Gastrocnemius medialis (tissue), 4 donors: Measurements from ENCODE around the gene PABPC3. TPM values are rescaled to one million over a fixed set of nuclear protein-coding genes. Genes with fewer than 3 reads are reported as not detected.

Source experiments
- ATAC-seq, 2 donors: fragments of 150-250 bp; one replicate each; pipeline ENCODE4 v1.9.1; 2016
- DNase-seq, 2 donors: peaks; one replicate each; pipeline ENCODE4 v3.0.0-alpha.2; 2019
- H3K27ac ChIP-seq, 4 donors: fragments of 200-600 bp; sonication (generic); 1 replicate in 1 of 4; 2 replicates in 3 of 4; pipeline ENCODE4 v1.5.1; 2016 to 2018; ENCODE audit warnings: mild to moderate bottlenecking in 2 of 4, moderate library complexity in 1 of 4
- H3K27me3 ChIP-seq, 3 donors: fragments of 200-600 bp; sonication (generic) in 2 of 3; 1 replicate in 1 of 3; 2 replicates in 2 of 3; pipeline versions ENCODE4 v1.5.1 to v1.6.0; 2016 to 2019; ENCODE audit warnings: mild to moderate bottlenecking in 1 of 3, moderate library complexity in 1 of 3
- H3K36me3 ChIP-seq, 2 donors: fragments of 200-600 bp; sonication (generic) in 1 of 2; one replicate each; pipeline ENCODE4 v1.5.1; 2017 to 2018
- H3K4me1 ChIP-seq, 2 donors: fragments of 200-600 bp; sonication (generic) in 1 of 2; one replicate each; pipeline ENCODE4 v1.5.1; 2016 to 2017; ENCODE audit warnings: mild to moderate bottlenecking in 2 of 2
- H3K4me3 ChIP-seq, 4 donors: fragments of 200-600 bp; sonication (generic) in 3 of 4; 1 replicate in 1 of 4; 2 replicates in 3 of 4; pipeline ENCODE4 v1.5.1; 2016 to 2019; ENCODE audit warnings: mild to moderate bottlenecking in 2 of 4
- H3K9me3 ChIP-seq, 3 donors: fragments of 200-600 bp; sonication (generic) in 2 of 3; 1 replicate in 1 of 3; 2 replicates in 2 of 3; pipeline ENCODE4 v1.5.1; 2016 to 2019
- POLR2A ChIP-seq, 2 donors: fragments of 450-650 bp; IDR thresholded peaks; one replicate each; pipeline ENCODE4 v1.6.1; 2017; ENCODE audit warnings: antibody characterized with exemption in 2 of 2, mild to moderate bottlenecking in 2 of 2, moderate library complexity in 2 of 2
- in situ Hi-C, 4 donors: fragments of 200-750 bp; cut with MboI; loops; one replicate each; pipeline versions ENCODE4 v1.15.0 to v1.8.0; 2017; ENCODE audit warnings: low sequenced_read_pairs in 4 of 4
- intact Hi-C: fragments of 100-400 bp; cut with DNase I; formaldehyde crosslinking; loops from one replicate; pipeline ENCODE4 v1.15.1; 2023; ENCODE audit warnings: low total_unique reads
- total RNA-seq, 4 donors: library from RNA; depleted of rRNA; stranded (reverse); fragments of >200 nt; gene quantifications; one replicate each; pipeline versions ENCODE4 v1.1.0 to v1.2.3, GENCODE V29; 2016
- TF ChIP-seq, protein P1 (sequence below), 5 experiments: fragments of 450-650 bp in 3 of 5; fragments of 200-600 bp in 2 of 5; sonication (generic) in 2 of 5; IDR thresholded peaks in 4 of 5; conservative IDR thresholded peaks in 1 of 5; 1 replicate in 4 of 5; 2 replicates in 1 of 5; pipeline ENCODE4 v1.5.1; 2016 to 2019; ENCODE audit warnings: antibody characterized with exemption in 5 of 5, mild to moderate bottlenecking in 3 of 5, moderate library complexity in 3 of 5

PABPC3 gene
- total RNA-seq, 4 donors from 2014 or later = not detected

- no peak for ATAC-seq
- Histone ChIP-seq H3K4me1 (no peaks in the 10 kb centered on the region), H3K4me3 (no peak overlapping the region), H3K9me3 (no peaks in the 10 kb centered on the region), H3K36me3 (no peaks in the 10 kb centered on the region), H3K27ac (no peak overlapping the region), H3K27me3 (no peaks in the 10 kb centered on the region)
- no peak for DNase-seq
- intact Hi-C loops (no loop called here), in situ Hi-C loops (no loop called here)
- TF ChIP-seq, protein P1, sequence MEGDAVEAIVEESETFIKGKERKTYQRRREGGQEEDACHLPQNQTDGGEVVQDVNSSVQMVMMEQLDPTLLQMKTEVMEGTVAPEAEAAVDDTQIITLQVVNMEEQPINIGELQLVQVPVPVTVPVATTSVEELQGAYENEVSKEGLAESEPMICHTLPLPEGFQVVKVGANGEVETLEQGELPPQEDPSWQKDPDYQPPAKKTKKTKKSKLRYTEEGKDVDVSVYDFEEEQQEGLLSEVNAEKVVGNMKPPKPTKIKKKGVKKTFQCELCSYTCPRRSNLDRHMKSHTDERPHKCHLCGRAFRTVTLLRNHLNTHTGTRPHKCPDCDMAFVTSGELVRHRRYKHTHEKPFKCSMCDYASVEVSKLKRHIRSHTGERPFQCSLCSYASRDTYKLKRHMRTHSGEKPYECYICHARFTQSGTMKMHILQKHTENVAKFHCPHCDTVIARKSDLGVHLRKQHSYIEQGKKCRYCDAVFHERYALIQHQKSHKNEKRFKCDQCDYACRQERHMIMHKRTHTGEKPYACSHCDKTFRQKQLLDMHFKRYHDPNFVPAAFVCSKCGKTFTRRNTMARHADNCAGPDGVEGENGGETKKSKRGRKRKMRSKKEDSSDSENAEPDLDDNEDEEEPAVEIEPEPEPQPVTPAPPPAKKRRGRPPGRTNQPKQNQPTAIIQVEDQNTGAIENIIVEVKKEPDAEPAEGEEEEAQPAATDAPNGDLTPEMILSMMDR (IDR thresholded peaks at IDR 0.05 in 4 of 5, conservative IDR thresholded peaks at IDR 0.05 in 1 of 5) = no peak
- TF ChIP-seq POLR2A (IDR thresholded peaks at IDR 0.05) = no peak
Observed at GRCh38 chr13:25059958-25060357, 36.0 kb upstream of the PABPC3 start.

DNA sequence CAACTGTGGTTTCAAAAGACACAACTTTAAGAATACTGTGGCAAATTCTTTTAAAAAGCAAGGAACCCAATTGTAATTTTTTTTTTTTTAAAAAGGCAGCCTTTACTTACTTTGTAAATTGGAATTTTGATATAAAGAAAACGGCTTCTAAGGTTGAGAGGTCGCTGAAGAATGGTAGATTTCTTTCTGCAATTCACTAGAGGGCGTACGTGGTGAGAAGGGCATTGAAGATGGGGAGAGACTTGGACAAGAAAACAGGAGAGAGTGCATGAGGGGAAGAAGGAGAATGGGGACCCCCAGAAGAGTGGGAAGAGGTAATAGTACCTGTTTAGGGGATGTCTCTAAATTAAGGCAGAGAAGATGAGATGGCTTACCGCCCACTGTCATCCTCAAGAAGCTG is 33.5 kb upstream of the PABPC3 start:
- H3K36me3 ChIP-seq = no peaks in the 10 kb centered on the region
- no peak for TF ChIP-seq POLR2A (IDR thresholded peaks at IDR 0.05)
- TF ChIP-seq, protein P1 (IDR thresholded peaks at IDR 0.05 in 4 of 5, conservative IDR thresholded peaks at IDR 0.05 in 1 of 5) = no peak
- intact Hi-C loops = no loop called here
- in situ Hi-C loops = no loop called here
- no peak overlapping the region for H3K27ac ChIP-seq
- H3K27me3 ChIP-seq = no peaks in the 10 kb centered on the region
- ATAC-seq = no peak
- no peak overlapping the region for H3K4me3 ChIP-seq
- no peaks in the 10 kb centered on the region for H3K9me3 ChIP-seq
- no peaks in the 10 kb centered on the region for H3K4me1 ChIP-seq
- no peak for DNase-seq

DNA sequence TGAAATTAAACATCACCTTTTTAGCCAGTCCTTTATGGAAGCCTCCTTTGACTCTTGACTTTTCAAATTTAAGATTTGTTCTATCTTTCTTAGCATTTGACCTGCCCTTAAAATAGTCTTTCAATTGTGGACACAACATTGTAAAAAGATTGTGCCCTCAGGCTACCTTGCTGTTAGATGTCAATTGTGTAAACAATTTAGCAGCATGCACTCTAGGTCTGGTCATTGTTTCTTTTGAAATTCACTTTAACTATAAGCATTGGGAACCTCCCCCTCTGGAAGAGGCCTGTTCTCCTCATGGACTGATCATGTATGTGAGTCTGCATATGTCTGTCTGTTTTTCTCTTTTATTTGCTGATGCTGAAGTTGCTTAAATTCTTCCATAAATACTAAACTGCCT is 31.5 kb upstream of the PABPC3 start:
- no peaks in the 10 kb centered on the region for H3K4me1 ChIP-seq
- ATAC-seq (no peak), DNase-seq (no peak)
- no peak for TF ChIP-seq POLR2A (IDR thresholded peaks at IDR 0.05)
- TF ChIP-seq, protein P1 (IDR thresholded peaks at IDR 0.05 in 4 of 5, conservative IDR thresholded peaks at IDR 0.05 in 1 of 5) = no peak
- no peak overlapping the region for H3K4me3 ChIP-seq
- H3K27me3 ChIP-seq = no peaks in the 10 kb centered on the region
- H3K9me3 ChIP-seq = no peaks in the 10 kb centered on the region
- no peak overlapping the region for H3K27ac ChIP-seq
- in situ Hi-C loops (no loop called here), intact Hi-C loops (no loop called here)
- no peaks in the 10 kb centered on the region for H3K36me3 ChIP-seq

GRCh38 chr13:25065974-25066770 is 29.8 kb upstream of the PABPC3 start:
- in situ Hi-C loops (no loop called here), intact Hi-C loops (no loop called here)
- H3K27ac ChIP-seq = no peak overlapping the region
- no peaks in the 10 kb centered on the region for H3K9me3 ChIP-seq
- no peaks in the 10 kb centered on the region for H3K27me3 ChIP-seq
- H3K4me3 ChIP-seq = no peak overlapping the region
- TF ChIP-seq, protein P1 (IDR thresholded peaks at IDR 0.05 in 4 of 5, conservative IDR thresholded peaks at IDR 0.05 in 1 of 5) = no peak
- TF ChIP-seq POLR2A (IDR thresholded peaks at IDR 0.05) = no peak
- no peak for DNase-seq
- no peaks in the 10 kb centered on the region for H3K4me1 ChIP-seq
- no peaks in the 10 kb centered on the region for H3K36me3 ChIP-seq
- no peak for ATAC-seq
